K562 (cell line): Measurements from ENCODE around the gene NAA80. TPM values are rescaled to one million over a fixed set of nuclear protein-coding genes. Genes with fewer than 3 reads are reported as not detected.

Experiments
- ATF1 ChIP-seq, 2 experiments: fragments of 450-650 bp in 1 of 2; IDR thresholded peaks; 2 replicates each; pipeline ENCODE4 v1.6.1; 2016; ENCODE audit warnings: missing compliant biosample characterization in 1 of 2, missing genetic modification characterization in 1 of 2
- CHAMP1 ChIP-seq: fragments of 450-650 bp; IDR thresholded peaks from 2 replicates; pipeline ENCODE4 v1.6.1; 2016; ENCODE audit warnings: mild to moderate bottlenecking
- CREB5 ChIP-seq: fragments of 250-450 bp; sonication (Bioruptor Pico); IDR thresholded peaks from 2 replicates; pipeline ENCODE4 v1.5.0; 2020; ENCODE audit warnings: mild to moderate bottlenecking
- HNRNPLL ChIP-seq: fragments of 200-400 bp; formaldehyde crosslinking; IDR thresholded peaks from 2 replicates; pipeline ENCODE4 v1.6.1; 2017; ENCODE audit warnings: low read length, low read depth, mild to moderate bottlenecking; ENCODE audit not compliant: poor library complexity, severe bottlenecking
- MCM7 ChIP-seq, 2 experiments: fragments of 450-650 bp; IDR thresholded peaks; 2 replicates each; pipeline ENCODE4 v1.6.1; 2016 to 2018
- MED1 ChIP-seq: sonication (generic); formaldehyde crosslinking; IDR thresholded peaks from 2 replicates; pipeline ENCODE4 v1.8.1; 2023; ENCODE audit warnings: missing genetic modification reagents, borderline replicate concordance
- NFYB ChIP-seq: IDR thresholded peaks from 2 replicates; pipeline ENCODE4 v1.6.1; 2011; ENCODE audit warnings: mild to moderate bottlenecking, moderate library complexity; ENCODE audit not compliant: insufficient read length; ENCODE audit errors: extremely low read depth
- NR2C2 ChIP-seq, 2 experiments: fragments of 200-800 bp in 1 of 2; sonication (Bioruptor generic) in 1 of 2; sonication (generic) in 1 of 2; formaldehyde crosslinking in 1 of 2; IDR thresholded peaks; 2 replicates each; pipeline versions ENCODE4 v1.6.1 to v1.8.0; 2016 to 2022; ENCODE audit warnings: mild to moderate bottlenecking in 1 of 2, missing compliant biosample characterization in 1 of 2, missing genetic modification characterization in 1 of 2, missing genetic modification reagents in 1 of 2
- RB1 ChIP-seq: fragments of 450-650 bp; IDR thresholded peaks from 2 replicates; pipeline ENCODE4 v1.6.1; 2017; ENCODE audit warnings: low read depth, mild to moderate bottlenecking
- SIN3A ChIP-seq, 2 experiments: fragments of 150-350 bp in 1 of 2; IDR thresholded peaks; 2 replicates each; pipeline ENCODE4 v1.6.1; 2011 to 2016; ENCODE audit warnings: borderline replicate concordance in 2 of 2, low read depth in 2 of 2, low read length in 2 of 2, mild to moderate bottlenecking in 2 of 2, moderate library complexity in 2 of 2; ENCODE audit not compliant: control insufficient read depth in 1 of 2
- SLC30A9 ChIP-seq: fragments of 250-450 bp; sonication (Bioruptor Pico); IDR thresholded peaks from 2 replicates; pipeline ENCODE4 v1.8.0; 2022; ENCODE audit warnings: mild to moderate bottlenecking, moderate library complexity
- SREBF2 ChIP-seq: sonication (generic); formaldehyde crosslinking; IDR thresholded peaks from 2 replicates; pipeline ENCODE4 v1.4.0; 2020; ENCODE audit warnings: mild to moderate bottlenecking, missing genetic modification reagents
- TCF15 ChIP-seq: fragments of 250-450 bp; sonication (Bioruptor Pico); IDR thresholded peaks from 2 replicates; pipeline ENCODE4 v1.8.0; 2022; ENCODE audit warnings: moderate library complexity, mild to moderate bottlenecking, inconsistent platforms
- ZC3H11A ChIP-seq: IDR thresholded peaks from 2 replicates; pipeline ENCODE4 v1.6.1; 2012; ENCODE audit warnings: low read depth, low read length, improper control_type of control experiment
- polyA plus RNA-seq, 8 experiments: library from polyadenylated mRNA; depleted of rRNA in 4 of 8; stranded (reverse) in 5 of 8; unstranded in 3 of 8; fragments of >200 nt; fragmentation: Nextera tagmentation in 2 of 8; fragmentation: Illumina TruSeq in 1 of 8; extraction: Ambion mirVana in 2 of 8; extraction: Trizol in 1 of 8; gene quantifications; 2 replicates each; pipeline versions ENCODE4 v1.2.1 to v1.2.3, GENCODE V29; 2011 to 2014; ENCODE audit warnings: inconsistent platforms in 1 of 8, missing spikeins in 1 of 8
- total RNA-seq, 7 experiments: library from RNA; depleted of rRNA in 6 of 7; stranded (reverse); fragments of >200 nt in 6 of 7; fragmentation: Illumina TruSeq in 2 of 7; extraction: Trizol in 2 of 7; gene quantifications; 2 replicates each; pipeline versions ENCODE4 v1.2.1 to v1.2.3, GENCODE V29; 2011 to 2021; ENCODE audit warnings: low replicate concordance in 1 of 7
- TF ChIP-seq, protein P1 (sequence below): fragments of 250-450 bp; sonication (Bioruptor Pico); IDR thresholded peaks from 2 replicates; pipeline ENCODE4 v1.4.0; 2020

NAA80 gene
- total and polyA plus RNA-seq, 9 of the 15 experiments (the other 6 are each of a cell fraction or from before 2014, with no cell fraction given), result 0.82 to 24.0 (median 8.6) TPM

DNA sequence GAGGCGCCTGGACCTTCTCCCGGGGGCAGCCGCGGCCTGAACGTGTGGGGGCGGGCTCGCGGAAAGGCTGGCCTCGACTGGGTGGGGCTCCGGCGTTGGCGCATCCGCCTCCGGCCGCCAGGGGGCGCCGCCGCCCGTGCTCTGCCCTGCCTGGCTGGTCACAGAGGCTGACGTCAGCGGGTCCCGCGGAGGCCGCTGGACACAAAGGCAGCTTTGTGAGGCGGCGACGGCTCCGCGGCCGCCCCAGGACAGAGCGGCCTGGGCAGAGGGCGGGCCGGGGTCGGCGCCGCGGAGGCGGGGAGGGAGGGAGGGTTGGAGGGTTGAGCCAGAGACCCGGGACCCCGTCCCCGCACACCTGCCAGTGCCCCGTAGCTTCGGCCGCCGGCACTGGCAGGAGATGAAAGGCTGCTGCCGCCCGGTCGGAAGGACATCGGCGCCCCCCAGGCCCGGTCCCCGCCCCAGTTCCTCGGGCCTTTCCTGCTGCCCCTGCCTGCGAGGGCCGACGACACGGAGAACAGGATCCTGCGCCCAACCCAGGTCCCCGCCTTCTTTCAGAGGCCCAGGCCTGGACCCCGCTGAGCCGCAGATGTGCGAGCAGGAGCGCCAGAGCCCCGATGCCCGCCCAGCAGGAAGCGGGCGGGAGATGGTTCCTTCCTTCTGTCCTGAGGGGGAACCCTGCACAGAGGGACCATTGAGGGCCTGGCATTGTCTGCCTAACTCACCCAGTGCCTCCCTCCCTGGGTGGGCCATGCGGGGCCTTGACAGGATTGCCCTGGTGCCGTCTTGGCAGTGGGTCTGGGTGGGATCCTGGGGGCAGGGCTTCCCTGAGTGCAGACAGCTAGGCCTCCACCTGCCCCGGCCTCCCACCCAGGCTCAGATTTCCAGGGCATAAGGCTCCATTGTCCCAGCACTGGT, 38.9 kb downstream of the NAA80 start (continued):
- TF ChIP-seq, protein P1, sequence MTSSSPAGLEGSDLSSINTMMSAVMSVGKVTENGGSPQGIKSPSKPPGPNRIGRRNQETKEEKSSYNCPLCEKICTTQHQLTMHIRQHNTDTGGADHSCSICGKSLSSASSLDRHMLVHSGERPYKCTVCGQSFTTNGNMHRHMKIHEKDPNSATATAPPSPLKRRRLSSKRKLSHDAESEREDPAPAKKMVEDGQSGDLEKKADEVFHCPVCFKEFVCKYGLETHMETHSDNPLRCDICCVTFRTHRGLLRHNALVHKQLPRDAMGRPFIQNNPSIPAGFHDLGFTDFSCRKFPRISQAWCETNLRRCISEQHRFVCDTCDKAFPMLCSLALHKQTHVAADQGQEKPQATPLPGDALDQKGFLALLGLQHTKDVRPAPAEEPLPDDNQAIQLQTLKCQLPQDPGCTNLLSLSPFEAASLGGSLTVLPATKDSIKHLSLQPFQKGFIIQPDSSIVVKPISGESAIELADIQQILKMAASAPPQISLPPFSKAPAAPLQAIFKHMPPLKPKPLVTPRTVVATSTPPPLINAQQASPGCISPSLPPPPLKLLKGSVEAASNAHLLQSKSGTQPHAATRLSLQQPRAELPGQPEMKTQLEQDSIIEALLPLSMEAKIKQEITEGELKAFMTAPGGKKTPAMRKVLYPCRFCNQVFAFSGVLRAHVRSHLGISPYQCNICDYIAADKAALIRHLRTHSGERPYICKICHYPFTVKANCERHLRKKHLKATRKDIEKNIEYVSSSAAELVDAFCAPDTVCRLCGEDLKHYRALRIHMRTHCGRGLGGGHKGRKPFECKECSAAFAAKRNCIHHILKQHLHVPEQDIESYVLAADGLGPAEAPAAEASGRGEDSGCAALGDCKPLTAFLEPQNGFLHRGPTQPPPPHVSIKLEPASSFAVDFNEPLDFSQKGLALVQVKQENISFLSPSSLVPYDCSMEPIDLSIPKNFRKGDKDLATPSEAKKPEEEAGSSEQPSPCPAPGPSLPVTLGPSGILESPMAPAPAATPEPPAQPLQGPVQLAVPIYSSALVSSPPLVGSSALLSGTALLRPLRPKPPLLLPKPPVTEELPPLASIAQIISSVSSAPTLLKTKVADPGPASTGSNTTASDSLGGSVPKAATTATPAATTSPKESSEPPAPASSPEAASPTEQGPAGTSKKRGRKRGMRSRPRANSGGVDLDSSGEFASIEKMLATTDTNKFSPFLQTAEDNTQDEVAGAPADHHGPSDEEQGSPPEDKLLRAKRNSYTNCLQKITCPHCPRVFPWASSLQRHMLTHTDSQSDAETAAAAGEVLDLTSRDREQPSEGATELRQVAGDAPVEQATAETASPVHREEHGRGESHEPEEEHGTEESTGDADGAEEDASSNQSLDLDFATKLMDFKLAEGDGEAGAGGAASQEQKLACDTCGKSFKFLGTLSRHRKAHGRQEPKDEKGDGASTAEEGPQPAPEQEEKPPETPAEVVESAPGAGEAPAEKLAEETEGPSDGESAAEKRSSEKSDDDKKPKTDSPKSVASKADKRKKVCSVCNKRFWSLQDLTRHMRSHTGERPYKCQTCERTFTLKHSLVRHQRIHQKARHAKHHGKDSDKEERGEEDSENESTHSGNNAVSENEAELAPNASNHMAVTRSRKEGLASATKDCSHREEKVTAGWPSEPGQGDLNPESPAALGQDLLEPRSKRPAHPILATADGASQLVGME (CRISPR knock-in tag), result no peak
- TF ChIP-seq CHAMP1 (no peak), RB1 (peak; percentile 92), SIN3A (IDR thresholded peaks at IDR 0.05; ENCODE audit: borderline replicate concordance in 2 of 2, control insufficient read depth in 1 of 2, low read depth in 2 of 2, low read length in 2 of 2) (no peak), TCF15 (CRISPR knock-in tag) (no peak), MCM7 (IDR thresholded peaks at IDR 0.05) (no peak), SREBF2 (CRISPR knock-in tag) (no peak), SLC30A9 (CRISPR knock-in tag) (no peak), NR2C2 (CRISPR knock-in tag; IDR thresholded peaks at IDR 0.05) (no peak), NR2C2 (tag; IDR thresholded peaks at IDR 0.05) (peak; percentile 42; the same call in 1 of the 2 replicates), NFYB (no peak), MED1 (CRISPR knock-in tag) (no peak), CREB5 (CRISPR knock-in tag) (no peak), ATF1 (CRISPR knock-in tag; IDR thresholded peaks at IDR 0.05) (peak; percentile 32; the same call in 1 of the 2 replicates), ATF1 (tag; IDR thresholded peaks at IDR 0.05) (peak; percentile 84), HNRNPLL (no peak), ZC3H11A (no peak)
